ENCODE results near the gene UNC5B. TPM values are rescaled to one million over a fixed set of nuclear protein-coding genes. Genes with fewer than 3 reads are reported as not detected.

UNC5B gene
- total RNA-seq, 1 experiment from 2014 or later, result 14.4 TPM

GRCh38 chr10:71260622-71261325 lies 48.4 kb downstream of the UNC5B start:
- in situ Hi-C loops (cut with HindIII; ENCODE audit: low sequenced_read_pairs), result no loop called here

GRCh38 chr10:71262027-71262426 lies 49.7 kb downstream of the UNC5B start:
- in situ Hi-C loops (cut with HindIII; ENCODE audit: low sequenced_read_pairs), result no loop called here
- no peak for DNase-seq (ENCODE audit: low spot score)

More at GRCh38 chr10:71260622-71261325, 48.4 kb downstream of the UNC5B start:
- DNase-seq (ENCODE audit: low spot score), result no peak

GRCh38 chr10:71262817-71263216 lies 50.4 kb downstream of the UNC5B start:
- in situ Hi-C loops (cut with HindIII; ENCODE audit: low sequenced_read_pairs), result no loop called here
- DNase-seq (ENCODE audit: low spot score), result no peak

GRCh38 chr10:71263376-71263775 lies 51.0 kb downstream of the UNC5B start:
- in situ Hi-C loops (cut with HindIII; ENCODE audit: low sequenced_read_pairs), result no loop called here
- DNase-seq (ENCODE audit: low spot score), result peak; percentile 66

- in situ Hi-C loops (cut with HindIII; ENCODE audit: low sequenced_read_pairs), result no loop called here
- DNase-seq (ENCODE audit: low spot score), result peak; percentile 60
Measured at GRCh38 chr10:71264345-71265200, 52.2 kb downstream of the UNC5B start.

- DNase-seq (ENCODE audit: low spot score), result no peak
- in situ Hi-C loops (cut with HindIII; ENCODE audit: low sequenced_read_pairs), result no loop called here
Measured at GRCh38 chr10:71265201-71265575, 52.8 kb downstream of the UNC5B start.

- DNase-seq (ENCODE audit: low spot score), result no peak
- in situ Hi-C loops (cut with HindIII; ENCODE audit: low sequenced_read_pairs), result no loop called here
Measured at GRCh38 chr10:71265618-71266146, 53.3 kb downstream of the UNC5B start.

GRCh38 chr10:71266147-71266917 lies 54.0 kb downstream of the UNC5B start:
- in situ Hi-C loops (cut with HindIII; ENCODE audit: low sequenced_read_pairs), result no loop called here
- DNase-seq (ENCODE audit: low spot score), result no peak

- DNase-seq (ENCODE audit: low spot score), result no peak
- in situ Hi-C loops (cut with HindIII; ENCODE audit: low sequenced_read_pairs), result no loop called here
Measured at GRCh38 chr10:71266918-71267442, 54.6 kb downstream of the UNC5B start.

- no peak for DNase-seq (ENCODE audit: low spot score)
- in situ Hi-C loops (cut with HindIII; ENCODE audit: low sequenced_read_pairs), result no loop called here
Measured at GRCh38 chr10:71267508-71268240, 55.3 kb downstream of the UNC5B start.

GRCh38 chr10:71268247-71268691 lies 55.9 kb downstream of the UNC5B start:
- peak; percentile 76 for DNase-seq (ENCODE audit: low spot score)
- in situ Hi-C loops (cut with HindIII; ENCODE audit: low sequenced_read_pairs), result no loop called here

- in situ Hi-C loops (cut with HindIII; ENCODE audit: low sequenced_read_pairs), result no loop called here
Measured at GRCh38 chr10:71268758-71269157, 56.4 kb downstream of the UNC5B start.

GRCh38 chr10:71269301-71270288 lies 57.2 kb downstream of the UNC5B start:
- DNase-seq (ENCODE audit: low spot score), result peak; percentile 62
- in situ Hi-C loops (cut with HindIII; ENCODE audit: low sequenced_read_pairs), result no loop called here

More at GRCh38 chr10:71268758-71269157, 56.4 kb downstream of the UNC5B start:
- DNase-seq (ENCODE audit: low spot score), result peak; percentile 90

GRCh38 chr10:71270301-71271220 lies 58.2 kb downstream of the UNC5B start:
- DNase-seq (ENCODE audit: low spot score), result peak; percentile 87
- in situ Hi-C loops (cut with HindIII; ENCODE audit: low sequenced_read_pairs), result no loop called here

GRCh38 chr10:71271662-71272055 lies 59.3 kb downstream of the UNC5B start:
- in situ Hi-C loops (cut with HindIII; ENCODE audit: low sequenced_read_pairs), result no loop called here
- DNase-seq (ENCODE audit: low spot score), result no peak

- DNase-seq (ENCODE audit: low spot score), result no peak
- in situ Hi-C loops (cut with HindIII; ENCODE audit: low sequenced_read_pairs), result no loop called here
Measured at GRCh38 chr10:71272056-71272771, 59.8 kb downstream of the UNC5B start.
